EL (cell line): ENCODE data around the gene HSP90AA1.
"Not testable (repeated sequence)": the region's sequence is repeated elsewhere in the genome, so short reads cannot be mapped to it uniquely, and the experiment has no call there.

Experiments used
- DNase-seq: peaks from one replicate; pipeline ENCODE4 v3.0.0-alpha.2; 2016

HSP90AA1 gene

DNA sequence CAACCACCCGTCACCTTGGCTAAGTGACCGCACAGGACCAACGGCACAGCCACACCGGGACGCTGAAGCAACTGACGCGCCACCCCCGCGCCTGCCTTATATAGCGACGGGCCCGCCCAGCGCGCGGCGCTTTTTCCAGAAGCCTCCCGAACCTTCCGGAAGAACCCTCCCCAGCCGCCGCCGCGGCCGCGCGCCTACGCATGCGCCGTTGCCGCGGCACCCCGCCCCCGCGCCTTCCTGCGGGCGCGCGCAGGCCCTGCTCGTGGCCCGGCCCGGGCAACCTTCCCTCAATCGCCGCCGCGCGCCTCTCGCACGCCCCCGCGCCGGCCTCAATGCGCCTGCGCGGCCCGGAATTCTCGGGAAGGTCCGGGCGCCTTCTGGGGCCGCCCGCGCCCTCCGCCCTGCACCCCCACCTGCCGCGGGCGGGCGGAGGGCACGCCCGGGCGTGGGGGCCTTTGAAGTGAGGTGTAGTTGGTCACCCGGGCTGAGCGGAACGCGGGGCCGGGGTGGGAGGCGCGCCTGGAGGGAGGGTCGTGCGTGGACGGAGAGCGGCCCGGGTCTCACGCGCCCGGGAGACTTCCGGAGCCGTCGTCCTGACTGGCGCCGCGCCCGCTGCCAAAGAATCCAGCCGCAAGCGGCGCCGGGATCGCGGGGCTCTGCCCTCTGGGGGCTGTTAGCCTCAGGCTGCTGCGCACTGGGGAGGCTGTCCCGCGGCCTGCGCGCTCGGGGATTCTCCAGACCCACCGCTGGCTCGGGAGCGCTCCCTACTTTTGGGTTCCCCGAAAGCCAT is at the start of gene HSP90AA1:
Gene HSP90AA1, minus strand, starts transcription at position 73 of the 790 bp plus-strand sequence. CDS start 666 bp downstream, outside the sequence.
- DNase-seq = peak; percentile 93

DNA sequence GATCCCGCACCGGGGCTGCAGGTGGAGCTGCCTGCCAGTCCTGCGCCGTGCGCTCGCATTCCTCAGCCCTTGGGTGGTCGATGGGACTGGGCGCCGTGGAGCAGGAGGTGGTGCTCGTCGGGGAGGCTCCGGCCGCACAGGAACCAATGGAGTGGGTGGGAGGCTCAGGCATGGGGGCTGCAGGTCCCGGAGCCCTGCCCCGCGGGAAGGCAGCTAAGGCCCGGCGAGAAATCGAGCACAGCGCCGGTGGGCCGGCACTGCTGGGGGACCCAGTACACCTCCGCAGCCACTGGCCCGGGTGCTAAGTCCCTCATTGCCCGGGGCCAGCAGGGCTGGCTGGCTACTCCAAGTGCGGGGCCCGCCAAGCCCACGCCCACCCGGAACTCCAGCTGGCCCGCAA is 48.6 kb upstream of the HSP90AA1 start:
- DNase-seq = not testable (repeated sequence)

DNA sequence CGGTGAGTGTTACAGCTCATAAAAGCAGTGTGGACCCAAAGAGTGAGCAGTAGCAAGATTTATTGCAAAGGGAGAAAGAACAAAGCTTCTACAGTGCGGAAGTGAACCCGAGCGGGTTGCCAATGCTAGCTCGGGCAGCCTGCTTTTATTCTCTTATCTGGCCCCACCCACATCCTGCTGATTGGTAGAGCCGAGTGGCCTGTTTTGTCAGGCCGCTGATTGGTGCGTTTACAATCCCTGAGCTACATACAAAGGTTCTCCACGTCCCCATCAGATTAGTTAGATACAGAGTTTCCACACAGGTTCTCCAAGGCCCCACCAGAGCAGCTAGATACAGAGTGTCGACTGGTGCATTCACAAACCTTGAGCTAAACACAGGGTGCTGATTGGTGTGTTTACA is 47.9 kb upstream of the HSP90AA1 start:
- not testable (repeated sequence) for DNase-seq

DNA sequence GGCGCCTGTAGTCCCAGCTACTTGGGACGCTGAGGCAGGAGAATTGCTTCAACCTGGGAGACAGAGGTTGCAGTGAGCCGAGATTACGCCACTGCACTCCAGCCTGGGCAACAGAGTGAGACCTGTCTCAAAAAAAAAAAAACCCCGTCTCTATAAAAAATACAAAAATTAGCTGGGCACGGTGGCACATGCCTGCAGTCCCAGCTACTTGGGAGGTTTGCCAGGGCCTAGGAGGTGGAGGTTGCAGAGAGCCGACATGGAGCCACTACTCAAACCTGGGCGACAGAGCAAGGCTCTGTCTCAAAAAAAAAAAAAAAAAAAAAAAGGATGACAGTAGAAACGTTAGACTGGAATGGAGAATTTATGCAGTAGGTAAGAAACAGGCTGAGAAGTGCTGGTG is 47.2 kb upstream of the HSP90AA1 start:
- not testable (repeated sequence) for DNase-seq

DNA sequence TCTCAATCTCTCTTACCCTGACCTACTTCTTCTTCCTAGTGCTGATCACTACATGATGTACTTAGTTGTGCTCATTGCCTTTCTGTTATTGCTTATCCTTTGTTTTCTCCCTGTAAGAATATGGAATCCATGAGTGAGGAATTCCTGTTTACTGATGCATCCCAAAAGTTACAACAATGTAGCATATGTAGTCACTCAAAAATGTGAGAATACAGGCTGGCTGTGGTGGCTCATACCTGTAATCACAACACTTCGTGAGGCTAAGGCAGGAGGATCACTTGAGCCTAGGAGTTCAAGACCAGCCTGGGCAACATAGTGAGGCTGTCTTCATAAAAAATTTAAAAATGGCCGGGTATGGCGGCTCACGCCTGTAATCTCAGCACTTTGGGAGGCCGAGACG is 44.9 kb upstream of the HSP90AA1 start:
- no peak for DNase-seq

DNA sequence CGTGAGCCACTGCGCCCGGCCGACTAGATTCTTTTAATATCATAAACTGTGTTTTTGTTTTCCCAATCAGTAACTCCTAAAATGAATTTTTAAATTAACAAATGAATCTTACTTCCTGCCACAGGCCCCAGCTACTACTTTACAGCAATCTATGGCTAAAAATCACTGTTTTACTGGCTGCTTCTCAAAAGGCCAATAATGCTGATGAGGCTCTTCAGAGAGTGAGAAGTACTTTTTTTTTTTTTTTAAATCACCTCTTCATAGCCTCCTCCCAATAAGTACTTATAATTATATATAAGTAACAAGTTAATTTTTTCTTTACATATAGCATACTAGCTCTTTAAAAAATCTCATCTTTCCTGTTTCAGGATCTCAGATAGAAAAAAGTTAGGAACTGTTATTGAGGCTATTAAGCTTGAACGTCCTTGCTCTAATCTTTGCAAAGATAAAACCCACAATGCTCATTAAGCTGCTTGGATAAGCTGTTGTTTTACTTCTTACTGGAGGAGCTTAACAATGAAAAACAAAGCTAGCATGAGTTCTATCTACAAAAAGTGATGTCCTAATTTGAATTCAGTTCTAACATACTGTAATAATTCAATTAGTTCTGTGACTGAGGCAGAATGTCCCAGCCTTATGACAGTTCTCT is 40.1 kb upstream of the HSP90AA1 start:
- DNase-seq = no peak

DNA sequence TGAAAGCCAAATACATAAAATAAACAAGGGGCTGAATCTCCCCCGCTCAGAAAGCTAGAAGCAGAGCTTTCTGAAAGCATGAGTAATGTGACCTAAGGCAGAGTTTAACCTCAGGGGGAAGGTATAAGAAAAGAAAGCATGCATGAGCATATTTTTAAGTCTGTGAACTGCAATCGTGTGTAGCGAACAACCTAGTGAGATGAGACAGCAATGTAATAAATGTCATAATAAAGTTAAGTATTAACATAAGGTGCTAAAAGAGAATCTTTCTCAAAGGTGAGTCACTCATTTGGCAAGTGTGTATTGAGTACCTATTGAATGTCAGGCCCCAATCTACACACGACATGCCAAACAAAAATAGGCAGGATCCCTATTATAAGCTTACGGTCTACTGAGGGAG is 38.7 kb upstream of the HSP90AA1 start:
- no peak for DNase-seq

DNA sequence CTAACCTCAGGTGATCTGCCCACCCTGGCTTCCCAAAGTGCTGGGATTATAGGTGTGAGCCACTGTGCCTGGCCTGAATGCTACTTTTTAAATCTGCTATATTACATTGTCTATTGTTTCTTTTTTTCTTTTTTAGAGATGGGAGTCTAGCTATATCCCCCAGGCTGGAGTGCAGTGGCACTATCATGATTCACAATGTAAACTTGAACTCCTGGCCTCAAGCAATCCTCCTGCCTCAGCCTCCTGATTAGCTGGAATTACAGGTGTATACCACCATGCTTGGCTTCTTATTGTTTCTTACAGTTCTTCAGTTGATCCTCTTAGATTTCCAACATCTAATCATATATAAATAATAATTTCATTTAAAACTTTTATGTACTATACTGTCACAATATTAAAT is 37.6 kb upstream of the HSP90AA1 start:
- DNase-seq = no peak

DNA sequence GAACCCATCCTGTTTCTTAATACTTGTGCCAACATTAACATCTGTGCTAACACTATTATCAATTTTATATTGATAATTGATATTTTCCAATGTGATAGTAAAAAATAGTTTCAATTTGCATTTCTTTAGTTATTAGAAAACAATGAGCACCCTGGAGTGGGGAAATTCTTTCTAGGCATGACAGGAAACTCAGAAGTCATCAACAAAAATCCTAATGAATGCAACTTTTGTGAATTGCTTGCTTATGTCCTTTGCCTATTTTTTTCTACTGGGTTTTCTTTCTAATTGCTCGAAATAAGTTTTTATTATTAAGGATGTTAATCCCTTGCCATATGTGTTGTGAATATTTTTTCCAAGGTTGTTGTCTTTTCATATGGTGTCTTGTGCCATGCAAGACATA is 34.7 kb upstream of the HSP90AA1 start:
- DNase-seq = no peak

DNA sequence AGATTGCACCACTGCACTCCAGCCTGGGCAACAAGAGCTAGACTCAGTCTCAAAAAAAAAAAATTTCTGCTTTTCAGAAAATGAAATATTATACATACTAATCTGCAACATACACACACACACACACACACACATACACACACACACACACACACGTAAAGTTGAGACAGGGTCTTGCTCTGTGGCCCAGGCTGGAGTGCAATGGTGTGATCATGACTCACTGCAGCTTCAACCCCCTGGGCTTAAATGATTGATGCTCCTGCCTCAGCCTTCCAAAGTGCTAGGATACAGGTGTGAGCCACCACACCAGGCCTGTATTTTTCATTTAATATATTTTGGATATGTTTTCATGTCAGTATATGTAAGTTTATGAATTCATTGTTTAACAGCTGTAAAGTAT is 34.0 kb upstream of the HSP90AA1 start:
- DNase-seq = no peak

DNA sequence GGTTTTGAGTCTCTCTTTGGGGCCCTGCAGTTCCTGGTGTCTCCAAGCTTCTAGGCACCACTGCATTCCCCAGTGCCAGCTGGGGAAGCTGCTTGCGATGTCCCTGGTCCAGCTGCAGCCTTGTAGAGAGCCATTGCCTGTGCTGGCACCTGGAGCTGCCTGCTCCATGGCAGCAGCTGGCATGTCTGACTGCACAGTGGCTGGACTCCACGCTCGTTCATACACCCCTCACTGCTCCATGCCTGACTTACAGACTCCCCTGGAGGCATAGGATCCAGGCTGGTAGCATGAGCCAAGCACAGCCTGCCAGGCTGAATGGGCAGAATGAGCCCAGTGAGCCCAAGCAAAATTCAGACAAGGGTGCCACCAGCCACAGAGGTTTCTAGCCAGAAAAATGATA is 31.0 kb upstream of the HSP90AA1 start:
- no peak for DNase-seq

DNA sequence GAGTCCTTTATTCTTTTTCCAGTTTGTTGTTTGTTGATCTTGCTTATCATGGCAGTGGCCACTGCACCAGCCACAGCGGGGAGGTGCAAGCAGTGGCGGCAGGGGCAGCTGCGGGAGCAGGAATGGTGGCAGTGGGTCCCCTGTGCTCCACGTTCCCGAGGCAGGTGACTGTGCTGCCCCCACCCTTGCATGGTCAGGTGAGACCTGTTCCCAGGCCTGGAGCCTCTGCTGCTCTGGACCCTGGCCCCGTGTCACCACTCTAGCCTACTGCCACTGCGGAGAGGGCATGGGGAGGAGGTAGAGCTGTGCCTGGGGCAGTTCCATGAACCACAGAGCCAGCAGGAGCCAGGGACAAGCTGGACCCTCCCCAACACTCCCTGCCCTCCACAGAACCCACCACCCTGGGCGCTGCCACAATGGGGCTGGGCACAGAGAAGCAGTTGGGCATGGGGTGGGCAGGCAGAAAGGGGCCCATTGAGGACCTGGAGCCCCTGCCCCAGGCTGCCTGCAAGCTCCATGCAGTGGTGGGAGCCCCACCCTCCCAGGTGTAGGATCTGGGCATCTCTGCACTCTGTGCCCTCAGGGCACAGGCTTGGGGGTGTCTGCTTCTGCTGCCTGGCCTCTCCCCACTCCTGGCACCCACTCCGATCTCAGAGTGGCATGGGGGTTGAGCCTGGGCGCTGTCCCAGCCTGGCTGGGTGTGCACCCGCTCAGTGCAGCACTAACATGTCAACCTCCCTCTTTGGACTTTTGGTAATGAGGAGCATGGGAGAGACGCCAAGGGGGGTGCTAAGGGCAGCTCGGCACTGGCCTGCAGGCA is 29.7 kb upstream of the HSP90AA1 start:
- DNase-seq = no peak

DNA sequence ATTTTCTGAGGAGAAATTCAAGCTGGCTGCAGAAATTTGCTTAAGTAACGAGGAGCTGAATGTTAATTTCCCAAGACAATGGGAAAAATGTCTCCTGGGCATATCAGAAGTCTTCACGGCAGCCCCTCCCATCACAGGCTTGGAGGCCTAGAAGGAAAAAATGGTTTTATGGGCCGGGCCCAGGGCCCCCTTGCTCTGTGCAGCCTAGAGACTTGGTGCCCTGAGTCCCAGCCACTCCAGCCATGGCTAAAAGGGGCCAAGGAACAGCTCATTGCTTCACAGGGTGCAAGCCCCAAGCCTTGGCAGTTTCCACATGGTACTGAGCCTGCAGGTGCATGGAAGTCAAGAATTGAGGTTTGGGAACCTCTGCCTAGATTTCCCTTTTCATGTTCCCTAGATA is 24.3 kb upstream of the HSP90AA1 start:
- no peak for DNase-seq

DNA sequence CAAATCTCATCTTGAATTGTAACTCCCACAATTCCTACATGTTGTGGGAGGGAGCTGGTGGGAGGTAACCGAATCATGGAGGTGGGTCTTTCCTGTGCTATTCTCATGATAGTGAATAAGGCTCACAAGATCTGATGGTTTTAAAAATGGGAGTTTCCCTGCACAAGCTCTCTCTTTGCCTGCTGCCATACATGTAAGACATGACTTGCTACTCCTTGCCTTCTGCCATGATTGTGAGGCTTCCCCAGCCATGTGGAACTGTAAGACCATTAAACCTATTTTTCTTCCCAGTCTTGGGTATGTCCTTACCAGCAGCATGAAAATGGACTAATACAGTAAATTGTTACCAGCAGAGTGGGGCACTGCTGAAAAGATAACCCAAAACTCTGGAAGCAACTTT is 22.5 kb upstream of the HSP90AA1 start:
- DNase-seq = not testable (repeated sequence)

DNA sequence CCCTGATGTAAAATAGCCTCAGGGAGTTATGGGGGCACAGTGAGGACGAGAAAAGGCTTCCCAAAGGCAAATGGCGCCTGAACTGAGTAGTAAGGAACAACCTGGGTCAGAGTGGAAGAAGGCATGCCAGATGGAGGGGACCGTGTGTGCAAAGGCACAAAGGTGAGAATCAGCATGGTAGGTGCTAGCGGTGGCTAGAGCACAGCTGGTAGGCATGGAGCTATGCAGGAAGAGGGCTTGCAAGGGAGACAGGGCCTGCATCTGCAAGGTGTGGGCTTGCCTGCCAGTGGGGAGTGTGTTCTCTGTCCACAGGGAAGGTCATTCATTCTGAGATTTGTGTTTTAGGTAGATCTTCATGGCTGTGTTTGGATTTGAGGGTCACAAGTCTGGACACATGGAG is 18.5 kb upstream of the HSP90AA1 start:
- DNase-seq = no peak

DNA sequence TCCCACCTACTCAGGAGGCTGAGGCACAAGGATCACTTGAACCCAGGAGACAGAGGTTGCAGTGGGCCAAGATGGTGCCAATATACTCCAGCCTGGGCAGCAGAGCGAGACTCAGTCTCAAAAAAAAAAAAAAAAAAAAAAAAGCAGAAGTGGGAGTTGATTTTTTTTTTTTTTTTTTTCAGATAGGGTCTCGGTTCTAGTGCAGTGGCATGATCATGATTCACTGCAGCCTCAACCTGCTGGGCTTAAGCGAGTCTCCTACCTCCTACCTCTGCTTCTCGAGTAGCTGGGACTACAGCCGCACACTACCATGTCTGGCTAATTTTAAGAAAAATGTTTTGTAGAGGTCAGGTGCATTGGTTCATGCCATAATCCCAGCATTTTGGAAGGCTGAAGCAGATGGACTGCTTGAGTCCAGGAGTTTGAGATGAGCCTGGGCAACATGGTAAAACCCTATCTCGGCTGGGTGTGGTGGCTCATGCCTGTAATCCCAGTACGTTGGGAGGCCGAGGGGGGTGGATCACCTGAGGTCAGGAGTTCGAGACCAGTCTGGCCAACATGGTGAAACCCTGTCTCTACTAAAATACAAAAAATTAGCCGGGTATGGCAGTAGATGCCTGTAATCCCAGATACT is 16.3 kb upstream of the HSP90AA1 start:
- no peak for DNase-seq

DNA sequence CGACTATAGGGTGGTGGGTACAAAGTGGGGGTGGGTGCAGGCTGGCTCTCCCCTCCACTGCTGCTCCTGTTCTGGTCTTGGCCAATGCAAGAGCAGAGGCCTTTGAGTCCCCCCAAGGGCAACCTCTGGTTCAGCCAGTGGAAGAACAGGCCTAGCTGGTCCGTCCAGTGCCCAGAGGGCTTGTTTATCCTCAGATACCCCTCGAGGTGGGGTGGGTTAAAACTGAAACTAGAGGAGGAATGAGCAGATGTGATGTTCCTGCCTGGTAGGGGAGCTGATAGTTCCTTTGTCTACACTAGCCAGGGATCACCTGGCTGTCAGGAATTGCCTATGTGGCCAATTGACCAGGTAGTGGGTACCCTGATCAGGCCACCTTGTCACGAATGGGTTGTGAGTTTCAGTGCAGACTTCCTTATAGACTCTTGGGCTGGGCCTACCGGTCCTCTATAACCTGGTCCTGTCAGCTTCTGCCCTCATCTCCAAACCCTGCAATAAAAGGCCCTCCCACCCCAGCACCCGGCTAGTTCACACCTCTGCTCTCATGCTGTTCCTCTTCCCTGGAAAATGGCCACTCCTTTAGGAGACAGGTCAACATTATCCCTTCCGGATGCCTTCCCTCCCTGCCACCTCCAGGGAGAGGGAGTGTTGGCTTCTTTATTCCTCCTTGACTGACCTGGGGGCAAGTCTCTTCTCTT is 10.7 kb upstream of the HSP90AA1 start:
- no peak for DNase-seq

DNA sequence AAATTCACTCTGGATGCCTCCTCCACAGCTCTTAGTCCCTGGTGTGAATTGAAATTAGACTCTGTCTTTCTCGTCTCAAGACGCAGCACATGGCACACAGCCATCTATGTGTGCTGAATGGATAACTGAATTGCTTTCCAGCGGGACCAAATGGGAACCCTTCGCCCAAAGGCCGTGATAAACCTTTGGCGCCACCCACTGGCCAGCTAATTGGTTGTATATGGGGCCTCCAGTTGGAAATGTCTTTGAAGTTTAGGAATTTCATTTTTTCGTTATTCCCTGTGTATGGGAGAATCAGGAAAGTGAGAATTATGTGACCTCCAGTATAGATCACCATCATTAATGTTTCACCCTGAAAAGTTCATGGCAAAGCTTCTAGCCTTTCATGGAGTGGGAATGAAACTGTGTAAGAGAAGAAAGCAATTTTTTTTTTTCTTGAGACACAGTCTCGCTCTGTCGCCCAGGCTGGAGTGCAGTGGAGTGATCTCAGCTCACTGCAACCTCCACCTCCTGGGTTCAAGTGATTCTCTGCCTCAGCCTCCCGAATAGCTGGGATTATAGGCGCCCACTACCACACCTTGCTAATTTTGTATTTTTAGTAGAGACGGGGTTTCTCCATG is 9.8 kb upstream of the HSP90AA1 start:
- DNase-seq = peak; percentile 80

DNA sequence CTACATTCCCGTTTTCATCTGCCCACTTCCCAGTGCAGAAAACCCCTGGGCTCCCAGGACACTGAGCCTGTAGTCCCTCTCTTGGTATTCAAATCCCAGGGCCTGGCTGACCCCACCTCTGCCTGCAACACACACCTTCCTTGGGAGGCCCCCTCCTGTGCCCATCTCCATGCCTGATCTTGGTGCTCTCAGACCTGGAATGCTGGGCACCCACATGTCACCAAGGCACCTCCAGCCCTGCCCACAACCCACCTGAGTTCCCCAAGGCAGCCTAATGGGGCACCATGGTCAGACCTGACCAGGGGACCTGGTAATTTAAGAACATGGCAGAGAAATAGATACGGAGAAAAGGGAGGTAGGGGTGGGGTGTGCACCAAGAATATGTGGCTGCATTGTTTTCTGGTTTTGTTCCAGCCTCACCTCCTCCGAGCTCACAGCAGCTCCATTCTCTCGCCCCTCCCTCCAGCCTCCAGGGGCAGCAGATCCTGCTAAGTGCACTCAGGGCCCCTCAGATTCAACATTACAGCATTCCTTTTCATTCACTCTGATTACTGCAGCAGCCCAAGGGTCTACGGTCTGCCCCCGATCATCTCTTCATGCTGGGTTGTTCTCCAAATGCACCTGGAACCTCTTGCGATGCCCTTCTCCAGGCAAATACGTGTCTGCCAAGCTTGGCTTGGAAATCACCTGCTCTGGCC is 9.2 kb upstream of the HSP90AA1 start:
- no peak for DNase-seq

DNA sequence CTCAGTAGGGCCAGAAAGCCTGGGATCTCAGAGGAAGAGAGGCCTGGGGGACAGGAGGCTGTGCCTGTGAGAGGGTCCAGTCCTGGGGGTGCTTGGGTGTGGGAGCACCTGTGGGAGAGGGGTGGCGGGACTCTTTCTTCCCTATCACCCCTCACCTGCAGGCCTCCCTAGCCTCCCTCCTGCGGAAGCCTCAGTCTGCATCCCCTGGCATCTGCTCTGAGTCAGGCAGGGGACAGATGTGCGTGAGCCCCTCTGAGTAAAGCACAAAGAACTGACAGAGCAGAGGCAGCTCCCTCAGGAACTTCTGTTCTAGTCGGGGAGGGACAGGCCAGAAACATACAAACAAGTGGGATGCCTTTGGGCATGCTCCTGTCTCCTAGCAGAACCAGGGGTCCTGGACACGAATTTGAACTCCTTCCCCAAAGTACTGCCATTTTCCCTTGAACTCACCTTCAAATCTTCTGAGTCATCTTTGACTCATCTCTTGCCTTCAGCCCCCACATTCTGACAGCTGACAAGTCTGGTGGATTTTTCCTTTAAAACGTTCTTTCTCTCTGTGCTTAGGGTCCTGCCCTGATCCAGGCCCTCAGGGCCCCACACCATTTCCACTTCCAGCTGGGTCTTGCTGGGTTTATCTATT is 8.5 kb upstream of the HSP90AA1 start:
- DNase-seq = peak; percentile 46

DNA sequence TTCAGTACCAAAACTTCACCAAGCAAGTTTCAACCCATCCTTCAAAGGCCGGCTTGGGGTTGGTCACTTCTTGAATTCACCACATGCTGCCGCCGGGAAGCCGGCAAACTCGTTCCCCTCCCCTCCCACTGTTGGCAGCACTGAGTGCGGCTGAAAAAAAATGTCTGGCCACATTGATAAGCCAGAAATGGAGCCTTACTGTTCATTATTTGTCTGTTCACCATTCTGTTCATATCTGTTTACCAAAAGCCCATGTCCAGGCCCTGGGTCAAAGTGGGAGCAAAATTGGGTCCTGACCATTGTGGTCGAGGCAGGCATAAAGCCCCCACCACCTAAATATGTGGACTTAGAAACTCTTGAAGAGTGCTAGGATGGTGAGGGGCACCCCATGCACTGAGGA is 7.3 kb upstream of the HSP90AA1 start:
- no peak for DNase-seq
